GM21786 (cell line): ENCODE data around the gene CYP51A1.
A peak's percentile ranks its signal among the peaks of the same experiment; 100 is the strongest.
"Not testable (repeated sequence)": the region's sequence is repeated elsewhere in the genome, so short reads cannot be mapped to it uniquely, and the experiment has no call there.

ENCODE experiments used
- ATAC-seq: cut with Tn5 transposase; IDR thresholded peaks from one replicate; pipeline ENCODE4 v1.9.1; 2021; ENCODE audit not compliant: unreplicated experiment

CYP51A1 gene

GRCh38 chr7:92131764-92132330, 2.4 kb downstream of the CYP51A1 start:
- no peak for ATAC-seq

GRCh38 chr7:92131093-92131492, 3.2 kb downstream of the CYP51A1 start:
- no peak for ATAC-seq

GRCh38 chr7:92121681-92122080, 12.6 kb downstream of the CYP51A1 start:
- no peak for ATAC-seq

- no peak for ATAC-seq
These were observed 15.0 kb downstream of the CYP51A1 start for GRCh38 chr7:92119213-92119759.

GRCh38 chr7:92116949-92117348, 17.3 kb downstream of the CYP51A1 start:
- ATAC-seq: no peak

GRCh38 chr7:92115821-92116220, 18.5 kb downstream of the CYP51A1 start:
- ATAC-seq: no peak

- no peak for ATAC-seq
These were observed 23.4 kb downstream of the CYP51A1 start for GRCh38 chr7:92110857-92111256.

- no peak for ATAC-seq
These were observed 25.5 kb downstream of the CYP51A1 start for GRCh38 chr7:92108821-92109220.

- not testable (repeated sequence) for ATAC-seq
These were observed 31.4 kb downstream of the CYP51A1 start for GRCh38 chr7:92102862-92103261.

- no peak for ATAC-seq
These were observed 33.7 kb downstream of the CYP51A1 start for GRCh38 chr7:92100534-92100933.

GRCh38 chr7:92095380-92095779, 38.9 kb downstream of the CYP51A1 start:
- no peak for ATAC-seq

GRCh38 chr7:92092210-92092609, 42.1 kb downstream of the CYP51A1 start:
- no peak for ATAC-seq

- ATAC-seq: no peak
These were observed 46.0 kb downstream of the CYP51A1 start for GRCh38 chr7:92088266-92088665.

- ATAC-seq: not testable (repeated sequence)
These were observed 50.4 kb downstream of the CYP51A1 start for GRCh38 chr7:92083922-92084321.

- ATAC-seq: no peak
These were observed 57.8 kb downstream of the CYP51A1 start for GRCh38 chr7:92076509-92076908.

GRCh38 chr7:92075455-92076158, 58.7 kb downstream of the CYP51A1 start:
- ATAC-seq: peak; percentile 96

GRCh38 chr7:92072708-92073107, 61.6 kb downstream of the CYP51A1 start:
- ATAC-seq: no peak

- no peak for ATAC-seq
These were observed 62.2 kb downstream of the CYP51A1 start for GRCh38 chr7:92072121-92072520.

- ATAC-seq: no peak
These were observed 63.2 kb downstream of the CYP51A1 start for GRCh38 chr7:92071032-92071431.

GRCh38 chr7:92064438-92065029, 69.7 kb downstream of the CYP51A1 start:
- no peak for ATAC-seq
